HepG2 (cell line): Measurements from ENCODE around the gene SLC35D3. TPM values are rescaled to one million over a fixed set of nuclear protein-coding genes. Genes with fewer than 3 reads are reported as not detected.

Experiments
- ATAC-seq: fragments of 200-7000 bp; cut with Tn5 transposase; 3 replicates; pipeline ENCODE4 v1.9.1; 2020; ENCODE audit warnings: mild to moderate bottlenecking, moderate library complexity
- BruUV-seq: library from RNA; stranded (reverse); fragments of 400-500 nt; replicated peaks from 2 replicates; lab custom pipeline; 2021; lab: Mats Ljungman, UMichigan
- CTCF ChIA-PET: fragments of 300-600 bp; formaldehyde crosslinking; extraction: SDS; loops from one replicate; lab custom pipeline; 2021; ENCODE audit warnings: low total read pairs, inconsistent platforms, low intra/inter-chr PET ratio; lab: Yijun Ruan, JAX
- POLR2A ChIA-PET: fragments of 350-600 bp; sonication (Branson Sonifier 250); formaldehyde crosslinking; loops from one replicate; lab custom pipeline; 2020; ENCODE audit warnings: antibody characterized with exemption, inconsistent platforms; lab: Yijun Ruan, JAX
- DNase-seq: peaks from one replicate; pipeline ENCODE4 v3.0.0-alpha.2; 2015; ENCODE audit warnings: low spot score
- FAIRE-seq: peaks from 3 replicates; lab custom pipeline; 2011; peaks lifted over from hg19 to GRCh38; lab: Jason Lieb, UNC
- H2AFZ ChIP-seq: one replicate; pipeline ENCODE4 v1.6.1; 2011; ENCODE audit warnings: low read length, inconsistent platforms
- H3K27ac ChIP-seq: fragments of 300-600 bp; 3 replicates; pipeline ENCODE4 v1.8.0; 2011; ENCODE audit warnings: mixed run types, mild to moderate bottlenecking, mixed read lengths, low read length, inconsistent platforms; ENCODE audit not compliant: insufficient read depth; ENCODE audit errors: extremely low read length
- H3K27me3 ChIP-seq, 2 experiments: fragments of 200-600 bp in 1 of 2; 2 replicates in 1 of 2; 3 replicates in 1 of 2; pipeline versions ENCODE4 v1.6.0 to v1.8.0; 2011; ENCODE audit warnings: low read length in 2 of 2, mild to moderate bottlenecking in 2 of 2, moderate library complexity in 2 of 2, inconsistent platforms in 1 of 2; ENCODE audit not compliant: insufficient read depth in 2 of 2, control insufficient read depth in 1 of 2
- H3K36me3 ChIP-seq, 2 experiments: fragments of 200-600 bp in 1 of 2; replicated peaks in 1 of 2; 2 replicates in 1 of 2; 3 replicates in 1 of 2; pipeline versions ENCODE4 v1.5.1 to v1.8.0; 2011; ENCODE audit warnings: low read length in 2 of 2, inconsistent platforms in 1 of 2; ENCODE audit not compliant: insufficient read depth in 2 of 2, control insufficient read depth in 1 of 2
- H3K4me1 ChIP-seq: 2 replicates; pipeline ENCODE4 v1.5.1; 2012; ENCODE audit warnings: low read length, inconsistent platforms; ENCODE audit not compliant: insufficient read depth
- H3K4me2 ChIP-seq: 2 replicates; pipeline ENCODE4 v1.6.0; 2011; ENCODE audit warnings: low read depth, low read length, inconsistent platforms
- H3K4me3 ChIP-seq, 3 experiments: fragments of 200-600 bp in 1 of 3; sonication (generic), shearing (Covaris generic) in 1 of 3; replicated peaks in 1 of 3; 2 replicates each; pipeline ENCODE4 v1.5.1; 2011 to 2016; ENCODE audit warnings: low read length in 3 of 3, inconsistent platforms in 2 of 3, low read depth in 2 of 3, mild to moderate bottlenecking in 2 of 3, control low read depth in 1 of 3, mixed read lengths in 1 of 3; ENCODE audit not compliant: insufficient read depth in 1 of 3
- H3K79me2 ChIP-seq: one replicate; pipeline ENCODE4 v1.6.1; 2011; ENCODE audit warnings: low read length, inconsistent platforms; ENCODE audit not compliant: insufficient read depth
- H3K9ac ChIP-seq: 2 replicates; pipeline ENCODE4 v1.6.0; 2011; ENCODE audit warnings: mild to moderate bottlenecking, low read depth, low read length, inconsistent platforms; ENCODE audit not compliant: insufficient read depth
- H3K9me3 ChIP-seq: 2 replicates; pipeline ENCODE4 v1.5.1; 2012; ENCODE audit warnings: mild to moderate bottlenecking, low read length
- H4K20me1 ChIP-seq: 2 replicates; pipeline ENCODE4 v1.6.0; 2011; ENCODE audit warnings: inconsistent platforms, mild to moderate bottlenecking, low read length, moderate library complexity; ENCODE audit not compliant: insufficient read depth
- HIC2 ChIP-seq: sonication (generic); formaldehyde crosslinking; IDR thresholded peaks from 2 replicates; pipeline ENCODE4 v1.9.0; 2022; ENCODE audit warnings: low read depth, missing genetic modification reagents
- IKZF1 ChIP-seq: fragments of 450-650 bp; IDR thresholded peaks from 2 replicates; pipeline ENCODE4 v1.7.1; 2016
- JUNB ChIP-seq: sonication (generic); formaldehyde crosslinking; IDR thresholded peaks from 2 replicates; pipeline ENCODE4 v1.8.0; 2022; ENCODE audit warnings: missing genetic modification reagents, mild to moderate bottlenecking, borderline replicate concordance
- MAX ChIP-seq: IDR thresholded peaks from 2 replicates; pipeline ENCODE4 v1.6.1; 2012; ENCODE audit warnings: inconsistent platforms
- NFE2 ChIP-seq: sonication (generic); formaldehyde crosslinking; IDR thresholded peaks from 2 replicates; pipeline ENCODE4 v1.4.0; 2020; ENCODE audit warnings: missing genetic modification reagents
- PHF20 ChIP-seq: sonication (generic); formaldehyde crosslinking; IDR thresholded peaks from 2 replicates; pipeline ENCODE4 v1.5.0; 2020; ENCODE audit warnings: mild to moderate bottlenecking, missing genetic modification reagents
- ZBTB7A ChIP-seq: sonication (generic); formaldehyde crosslinking; IDR thresholded peaks from 2 replicates; pipeline ENCODE4 v1.8.0; 2022; ENCODE audit warnings: mild to moderate bottlenecking, missing genetic modification reagents
- ZNF230 ChIP-seq: sonication (generic); formaldehyde crosslinking; IDR thresholded peaks from 2 replicates; pipeline ENCODE4 v1.4.0; 2020; ENCODE audit warnings: mild to moderate bottlenecking, missing genetic modification reagents
- ZNF672 ChIP-seq: sonication (generic); formaldehyde crosslinking; IDR thresholded peaks from 2 replicates; pipeline ENCODE4 v1.8.1; 2022; ENCODE audit warnings: missing genetic modification reagents
- ZNF687 ChIP-seq: sonication (generic); formaldehyde crosslinking; IDR thresholded peaks from 2 replicates; pipeline ENCODE4 v1.5.1; 2020; ENCODE audit warnings: mild to moderate bottlenecking, missing genetic modification reagents, moderate library complexity
- WGBS: methylation state at CpG from one replicate; pipeline ENCODE4 v1.1.6; 2017; ENCODE audit warnings: low lambda C conversion rate; 5-methylcytosine and 5-hydroxymethylcytosine counted together
- in situ Hi-C: cut with HindIII; loops from 2 replicates; pipeline ENCODE4 v1.10.0; 2017; ENCODE audit warnings: low pct_unique_long_range_greater_than_20kb; ENCODE audit not compliant: extremely low pct_ligation_motif_present
- intact Hi-C: fragments of 100-400 bp; cut with micrococcal nuclease; formaldehyde crosslinking; loops from one replicate; pipeline ENCODE4 v1.10.0; 2022; ENCODE audit not compliant: unreplicated experiment
- polyA plus RNA-seq, 8 experiments: library from polyadenylated mRNA; depleted of rRNA in 3 of 8; stranded (reverse) in 7 of 8; unstranded in 1 of 8; fragments of >200 nt; fragmentation: Illumina TruSeq in 4 of 8; extraction: Trizol in 4 of 8; gene quantifications; 2 replicates each; pipeline versions ENCODE4 v1.2.1 to v1.2.3, GENCODE V29; 2011 to 2016; ENCODE audit warnings: low read depth in 4 of 8, missing spikeins in 1 of 8, mixed read lengths in 1 of 8; ENCODE audit not compliant: insufficient read depth in 1 of 8
- total RNA-seq, 5 experiments: library from RNA; depleted of rRNA; stranded (reverse); fragments of >200 nt; fragmentation: Illumina TruSeq; extraction: Trizol; gene quantifications; 2 replicates each; pipeline ENCODE4 v1.2.3, GENCODE V29; 2016; ENCODE audit warnings: low read depth in 1 of 5

The SLC35D3 gene
- total and polyA plus RNA-seq, 2 of the 13 experiments (the other 11 are each of a cell fraction or from before 2014, with no cell fraction given) = not detected

- no TSS peak for BruUV-seq
- Histone ChIP-seq H3K79me2 (no peaks in the 10 kb centered on the region), H4K20me1 (no peaks in the 10 kb centered on the region), H3K9me3 (no peaks in the 10 kb centered on the region), H3K4me3 (no peak overlapping the region), H3K36me3 (no peaks in the 10 kb centered on the region), H3K4me1 (peaks cover 7% of the 10 kb centered on the region; the same call in 1 of the 2 replicates), H3K27ac (no peak overlapping the region), H2AFZ (no peak overlapping the region), H3K27me3 (peaks cover 4 to 26% of the 10 kb centered on the region in 2 experiments; a peak in 3 of 5 replicates), H3K9ac (no peak overlapping the region), H3K4me2 (no peak overlapping the region)
- TF ChIP-seq IKZF1 (no peak), HIC2 (CRISPR knock-in tag) (no peak)
- intact Hi-C loops (no loop called here), in situ Hi-C loops (loop anchor here (25.0 kb wide), 1 partner anchor 679 kb away; no protein-coding TSS in a partner anchor)
- POLR2A ChIA-PET = no interaction called here
- DNase-seq = no peak
- no peak for ATAC-seq
- CTCF ChIA-PET = no interaction called here
- no peak for FAIRE-seq
- 53% methylated on average over 5 of the region's 5 CpGs for whole genome bisulfite sequencing
These were observed 36.1 kb downstream of the SLC35D3 start for GRCh38 chr6:136958168-136958567.

GRCh38 chr6:136959471-136959891, 37.4 kb downstream of the SLC35D3 start:
- H3K4me1 ChIP-seq = peaks cover 7% of the 10 kb centered on the region; the same call in 1 of the 2 replicates
- H3K27ac ChIP-seq = no peak overlapping the region
- in situ Hi-C loops (loop anchor here (25.0 kb wide), 1 partner anchor 678 kb away; no protein-coding TSS in a partner anchor), intact Hi-C loops (no loop called here)
- 7% methylated on average over 13 of the region's 14 CpGs for WGBS
- no peaks in the 10 kb centered on the region for H3K9me3 ChIP-seq
- peak overlapping the region; percentile 33; the same call in 1 of the 2 replicates for H3K4me2 ChIP-seq
- H3K79me2 ChIP-seq = no peaks in the 10 kb centered on the region
- no peaks in the 10 kb centered on the region for H3K36me3 ChIP-seq
- H2AFZ ChIP-seq = no peak overlapping the region
- ATAC-seq (peak; percentile 91), FAIRE-seq (no peak), DNase-seq (no peak)
- ChIA-PET CTCF (no interaction called here), POLR2A (no interaction called here)
- peaks cover 4 to 26% of the 10 kb centered on the region in 2 experiments; a peak in 3 of 5 replicates for H3K27me3 ChIP-seq
- no peak overlapping the region for H3K9ac ChIP-seq
- H4K20me1 ChIP-seq = no peaks in the 10 kb centered on the region
- BruUV-seq = no TSS peak
- H3K4me3 ChIP-seq = no peak overlapping the region; a peak in 1 of 6 replicates
- TF ChIP-seq PHF20 (CRISPR knock-in tag) = no peak
- peak; percentile 33; the same call in 1 of the 2 replicates for TF ChIP-seq ZNF687 (CRISPR knock-in tag)
- TF ChIP-seq ZBTB7A = no peak
- TF ChIP-seq JUNB (CRISPR knock-in tag) = no peak
- TF ChIP-seq ZNF672 = no peak
- no peak for TF ChIP-seq ZNF230
- 0 out of 2 replicates have a peak, but pooled peaks have one; percentile 21 for TF ChIP-seq MAX
- TF ChIP-seq NFE2 (CRISPR knock-in tag) = no peak
